GM19372 (cell line): ENCODE measurements around the gene ZNF775.

Source experiments
- ATAC-seq: cut with Tn5 transposase; IDR thresholded peaks from one replicate; pipeline ENCODE4 v1.9.1; 2021; ENCODE audit warnings: mild to moderate bottlenecking, low read depth, moderate library complexity; ENCODE audit not compliant: unreplicated experiment

The ZNF775 gene

DNA sequence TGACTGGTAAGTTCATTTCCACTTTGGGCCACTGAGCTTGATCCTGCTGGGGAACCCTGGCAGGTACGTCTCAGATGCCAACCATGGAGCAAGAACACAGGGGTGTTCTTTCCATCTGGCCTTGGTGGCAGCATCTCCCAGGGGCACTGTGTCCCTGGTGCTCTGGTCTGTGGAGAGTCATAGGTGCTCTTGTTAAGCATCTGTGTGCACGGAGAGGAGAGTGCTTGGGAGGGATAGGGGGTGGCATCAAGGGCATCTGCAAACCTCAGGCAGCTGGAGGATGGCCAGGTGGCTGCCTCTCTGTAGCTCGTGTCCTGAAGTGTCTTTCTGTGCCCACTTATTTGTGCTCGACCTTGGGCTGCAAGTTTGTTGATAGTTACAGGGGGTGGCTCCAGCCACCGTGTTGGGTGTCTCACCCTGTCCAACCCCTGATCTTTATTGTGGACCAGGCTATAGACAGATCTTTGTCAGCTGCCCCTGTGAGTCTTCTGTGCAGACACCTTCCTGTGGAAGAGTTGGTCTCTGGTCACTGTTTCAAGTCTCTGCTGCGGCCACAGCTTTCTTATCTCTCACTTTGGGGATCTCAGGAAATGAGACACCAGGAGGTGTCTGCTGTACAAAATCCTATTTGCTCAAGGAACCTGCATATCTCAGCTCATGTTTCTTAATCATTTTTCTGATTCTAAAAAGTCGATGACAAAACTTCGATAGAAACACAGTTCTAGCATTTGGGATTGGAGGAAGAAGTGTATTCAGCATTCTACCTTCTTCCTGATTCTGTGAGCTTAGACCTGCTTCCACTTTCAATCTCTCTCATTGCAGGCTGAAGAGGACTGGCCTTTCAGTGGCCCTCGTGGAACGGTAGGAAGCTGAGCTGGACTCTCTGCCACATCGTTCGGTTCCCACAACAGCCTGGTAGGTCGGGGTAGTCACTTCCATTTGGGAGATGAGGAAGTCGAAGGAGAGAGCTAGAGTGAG lies 54.1 kb downstream of the ZNF775 start:
- no peak for ATAC-seq

DNA sequence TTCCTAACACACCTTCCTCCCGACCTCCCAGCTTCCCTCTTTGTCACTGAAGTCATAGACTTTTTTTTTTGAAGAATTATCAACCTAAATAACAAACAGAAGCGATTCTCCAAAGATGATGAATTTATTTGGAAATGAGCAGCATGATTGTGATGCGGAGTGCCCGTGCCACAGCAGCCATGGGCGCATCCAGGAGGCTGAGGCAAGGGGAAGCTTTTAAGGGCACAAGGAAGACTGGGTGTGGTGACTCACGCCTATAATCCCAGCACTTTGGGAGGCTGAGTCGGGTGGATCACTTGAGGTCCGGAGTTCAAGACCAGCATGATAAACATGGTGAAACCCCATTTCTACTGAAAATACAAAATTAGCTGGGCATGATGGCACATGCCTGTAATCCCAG lies 55.1 kb downstream of the ZNF775 start:
- ATAC-seq = no peak

DNA sequence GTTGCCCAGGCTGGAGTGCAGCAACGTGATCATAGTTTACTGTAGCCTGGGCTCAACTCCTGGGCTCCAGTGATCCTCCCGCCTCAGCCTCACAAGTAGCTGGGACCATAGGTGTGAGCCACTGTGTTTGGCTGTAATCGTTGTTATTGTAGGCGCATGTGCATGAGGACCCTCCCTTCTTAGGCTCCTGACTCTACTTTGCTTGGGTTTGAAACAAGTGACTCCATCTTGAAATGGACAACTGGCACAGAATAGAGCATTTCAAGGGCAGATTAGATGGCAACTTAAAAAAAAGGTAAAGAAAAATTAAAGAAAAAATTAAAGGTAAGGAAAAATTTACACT lies 55.9 kb downstream of the ZNF775 start:
- ATAC-seq = no peak

DNA sequence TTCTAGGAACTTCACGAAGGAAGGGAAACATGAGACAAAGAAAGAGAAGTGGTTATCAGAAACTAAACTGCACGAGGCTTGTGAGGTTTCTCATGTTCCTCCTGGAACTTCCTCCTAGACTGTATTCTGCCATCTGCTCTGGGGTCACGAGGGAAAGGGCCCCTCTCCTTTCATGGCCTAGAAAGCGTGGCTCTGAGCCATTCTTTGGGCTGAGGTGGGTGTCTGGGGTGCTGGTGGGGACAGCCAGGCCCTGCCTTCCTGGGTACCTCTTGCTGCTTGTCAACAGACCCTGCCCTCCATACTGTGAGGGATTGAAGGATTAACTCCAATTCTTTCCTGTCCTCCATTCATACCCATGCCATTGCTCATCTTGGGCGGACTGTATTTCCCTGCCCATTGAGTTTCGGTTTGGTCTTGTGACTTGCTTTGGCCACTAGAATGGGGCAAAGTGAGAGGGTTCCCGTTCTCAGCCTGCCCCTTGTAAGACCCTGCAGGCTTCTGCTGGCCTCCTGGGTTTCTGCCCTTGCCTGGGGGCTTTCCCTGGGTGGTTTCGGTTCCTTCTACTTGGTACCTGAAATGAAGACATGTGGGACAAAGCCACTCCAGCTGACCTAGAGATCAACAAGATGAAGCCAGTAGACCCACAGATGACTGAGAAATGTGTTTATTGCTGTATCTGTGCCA lies 56.4 kb downstream of the ZNF775 start:
- ATAC-seq = peak; percentile 86

DNA sequence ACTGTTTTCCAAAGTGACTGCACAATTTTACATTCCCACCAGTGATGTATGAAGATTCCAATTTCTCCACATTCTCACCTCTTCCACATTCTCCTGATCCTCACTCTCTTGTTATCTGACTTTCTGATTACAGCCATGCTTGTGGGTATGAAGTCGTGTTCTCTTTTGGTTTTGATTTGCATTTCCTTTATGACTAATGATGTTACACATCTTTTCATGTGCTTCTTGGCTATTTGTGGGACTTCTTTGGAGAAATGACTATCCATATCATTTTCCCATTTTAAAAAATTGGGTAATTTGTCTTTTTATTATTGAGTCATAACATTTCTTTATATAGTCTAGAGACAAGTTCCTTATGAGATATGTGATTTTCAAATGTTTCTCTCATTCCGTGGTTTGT lies 60.8 kb downstream of the ZNF775 start:
- no peak for ATAC-seq

DNA sequence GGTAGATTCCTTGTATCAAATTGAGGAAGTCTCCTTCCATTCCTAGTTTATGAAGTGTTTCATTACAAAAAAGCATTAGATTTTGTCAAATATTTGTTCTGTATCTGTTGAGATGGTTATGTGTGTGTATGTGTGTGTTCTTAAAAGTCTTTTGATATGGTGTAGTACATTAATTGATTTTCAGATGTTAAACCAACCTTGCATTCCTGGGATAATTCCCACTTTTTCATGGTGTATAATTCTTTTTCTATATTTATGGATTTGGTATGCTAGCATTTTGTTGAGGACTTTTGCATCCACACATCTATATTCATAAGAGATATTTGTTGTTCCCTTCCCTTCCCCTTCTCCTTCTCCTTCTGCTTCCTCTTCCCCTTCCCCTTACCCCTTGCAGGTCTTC lies 62.4 kb downstream of the ZNF775 start:
- ATAC-seq = no peak

DNA sequence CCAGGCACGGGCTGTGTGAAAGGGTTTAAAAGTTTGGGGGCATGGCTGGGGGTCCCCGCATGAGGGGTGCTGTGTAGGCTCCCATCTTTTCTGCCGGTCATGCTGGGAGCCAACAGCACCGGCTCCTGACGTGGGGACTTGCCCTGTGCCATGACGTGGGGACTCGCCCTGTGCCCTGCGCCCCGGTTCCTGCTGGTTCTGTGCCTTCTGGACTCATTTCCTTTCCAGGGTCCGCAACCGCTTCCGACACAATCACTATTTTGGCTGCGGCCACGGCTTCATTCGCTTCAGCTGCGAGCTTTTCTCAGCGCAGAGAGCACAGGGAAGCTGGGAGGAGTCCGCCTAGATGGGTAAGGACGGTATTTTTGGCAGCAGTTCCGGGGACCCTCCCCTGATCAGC lies 63.7 kb downstream of the ZNF775 start:
- ATAC-seq = no peak

DNA sequence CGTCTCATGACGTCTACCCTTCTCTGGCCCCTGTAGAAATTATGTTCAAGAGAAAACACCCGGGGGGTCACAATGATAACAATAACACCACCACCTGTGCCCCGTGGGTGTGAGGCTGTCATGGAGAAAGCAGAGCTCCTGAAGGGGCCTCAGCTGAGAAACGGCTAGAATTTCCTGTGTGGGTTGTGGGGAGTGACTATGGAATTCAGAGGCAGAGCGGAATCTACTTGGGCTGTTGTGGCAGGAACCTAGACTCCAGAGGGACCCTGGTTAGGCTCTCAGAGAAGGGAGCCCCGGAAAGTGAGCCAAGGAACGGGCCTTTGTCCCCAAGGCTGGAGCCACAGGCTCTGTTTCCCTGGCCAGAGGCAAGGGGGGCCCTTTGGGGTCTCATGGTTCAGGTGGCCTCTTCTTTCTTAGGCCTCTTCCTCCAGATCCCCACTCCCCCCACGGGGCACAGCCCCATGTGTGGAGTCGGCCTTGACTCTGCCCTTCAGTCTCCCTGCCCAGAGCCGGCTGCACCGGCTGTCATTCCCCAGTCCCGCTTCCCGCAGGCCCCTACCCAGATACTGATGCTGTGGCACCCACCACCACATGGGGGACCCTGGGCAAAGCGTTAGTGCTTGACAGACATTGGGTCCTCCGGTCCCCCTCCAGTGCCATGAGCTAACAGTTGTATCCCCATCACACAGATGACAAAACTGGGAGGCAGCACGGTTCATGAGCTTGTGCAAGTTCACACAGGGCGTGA lies 64.8 kb downstream of the ZNF775 start:
- no peak for ATAC-seq

DNA sequence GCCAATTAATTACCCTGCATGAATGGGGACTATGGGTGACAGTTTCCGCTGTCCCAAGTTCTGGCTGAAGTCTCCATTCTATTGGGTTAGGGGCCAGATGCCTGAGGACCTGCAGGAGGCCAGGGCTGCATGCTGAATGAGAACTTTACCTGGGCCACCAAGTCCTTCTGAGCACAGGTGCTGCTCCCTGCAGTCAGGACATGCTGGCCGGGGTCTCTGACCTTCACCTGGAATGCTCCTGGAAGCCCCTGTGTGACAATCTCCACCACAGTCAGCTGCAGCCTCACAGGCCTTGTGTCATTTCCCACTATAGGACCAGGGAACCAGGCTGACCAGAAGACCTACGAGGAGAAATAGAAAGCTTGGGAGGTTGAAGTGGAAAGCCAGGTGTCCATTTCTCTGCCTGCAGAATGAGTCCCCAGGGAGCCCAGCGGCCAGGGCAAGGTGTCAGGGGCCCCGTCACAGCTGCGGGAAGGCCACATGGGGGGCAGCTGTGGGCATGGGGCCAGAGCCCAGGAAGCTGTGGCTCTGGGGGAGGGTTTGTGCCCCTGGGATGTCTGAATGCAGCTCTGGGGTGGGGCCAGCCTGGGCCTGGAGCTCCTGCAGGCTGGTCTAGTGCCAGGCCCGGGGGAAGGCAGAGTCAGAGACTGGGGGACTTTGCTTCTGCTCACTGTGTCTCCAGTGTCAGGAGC lies 65.7 kb downstream of the ZNF775 start:
- no peak for ATAC-seq

DNA sequence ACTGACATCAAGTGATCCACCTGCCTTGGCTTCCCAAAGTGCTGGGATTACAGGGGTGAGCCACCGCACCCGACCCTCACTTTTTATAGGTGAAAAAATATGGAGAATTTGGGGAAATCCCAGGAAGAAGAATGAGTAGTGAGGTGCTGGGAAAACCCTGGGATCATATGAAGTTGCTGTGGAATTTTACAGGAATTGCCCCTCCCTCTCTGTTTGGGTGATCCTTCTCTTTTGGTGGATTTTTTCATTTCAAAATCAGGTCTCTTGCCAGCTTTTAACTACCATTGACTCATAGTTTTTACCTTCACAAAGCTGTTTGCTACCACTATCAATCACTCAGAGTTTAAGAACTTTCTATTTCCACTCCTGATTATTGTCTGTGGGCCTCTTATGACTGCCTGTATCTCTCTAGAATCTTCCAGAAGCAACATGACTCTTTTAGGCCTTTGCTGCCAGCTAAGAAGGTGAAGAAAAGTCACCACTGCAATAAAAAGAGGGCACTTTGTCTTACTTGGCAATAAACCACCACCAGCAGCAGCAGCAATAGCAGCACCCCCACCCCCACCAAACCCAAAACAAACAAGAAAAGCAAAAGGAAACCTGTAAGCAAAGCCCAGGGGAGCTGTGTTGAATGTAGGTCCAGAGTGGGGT lies 67.3 kb downstream of the ZNF775 start:
- ATAC-seq = no peak
